ENCODE measurements around the gene OPTC. TPM values are rescaled to one million over a fixed set of nuclear protein-coding genes. Genes with fewer than 3 reads are reported as not detected.

OPTC gene
- total RNA-seq, 1 donor from 2014 or later = not detected

DNA sequence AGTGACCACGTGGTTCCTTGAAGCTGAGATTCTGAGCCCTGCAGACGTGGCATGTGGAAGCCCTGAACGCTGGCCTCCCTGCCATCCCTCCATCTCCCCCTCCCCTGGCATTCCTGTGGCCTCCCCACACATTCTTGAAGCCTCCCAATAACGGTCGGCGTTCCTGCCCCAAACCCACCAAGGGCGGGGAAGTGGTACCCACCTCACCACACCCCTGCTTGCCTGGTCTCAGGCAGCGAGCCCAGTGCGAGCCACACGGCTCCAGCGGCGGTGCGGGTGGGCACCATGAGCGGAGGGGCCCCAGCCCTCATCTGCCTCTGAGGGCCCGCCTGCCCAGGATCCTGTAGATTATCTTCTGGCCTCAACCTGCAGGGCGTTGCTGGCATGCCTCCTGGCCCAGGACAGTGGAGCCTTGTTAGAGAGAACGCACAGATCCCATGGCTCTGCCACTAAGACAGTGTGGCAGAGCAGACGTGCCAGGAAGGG lies 38.9 kb upstream of the OPTC start:
- DNase-seq (ENCODE audit: extremely low spot score, unreplicated experiment) = peak; percentile 81
- Mint-ChIP-seq H3K36me3 (ENCODE audit: unreplicated experiment) (no peaks in the 10 kb centered on the region), H3K27ac (ENCODE audit: unreplicated experiment) (no peak overlapping the region), H3K4me1 (ENCODE audit: unreplicated experiment) (peaks cover 45% of the 10 kb centered on the region), H3K4me3 (ENCODE audit: unreplicated experiment) (no peak overlapping the region), H3K27me3 (ENCODE audit: unreplicated experiment) (no peaks in the 10 kb centered on the region), H3K9me3 (ENCODE audit: unreplicated experiment) (no peaks in the 10 kb centered on the region)
- TF ChIP-seq, protein P1, sequence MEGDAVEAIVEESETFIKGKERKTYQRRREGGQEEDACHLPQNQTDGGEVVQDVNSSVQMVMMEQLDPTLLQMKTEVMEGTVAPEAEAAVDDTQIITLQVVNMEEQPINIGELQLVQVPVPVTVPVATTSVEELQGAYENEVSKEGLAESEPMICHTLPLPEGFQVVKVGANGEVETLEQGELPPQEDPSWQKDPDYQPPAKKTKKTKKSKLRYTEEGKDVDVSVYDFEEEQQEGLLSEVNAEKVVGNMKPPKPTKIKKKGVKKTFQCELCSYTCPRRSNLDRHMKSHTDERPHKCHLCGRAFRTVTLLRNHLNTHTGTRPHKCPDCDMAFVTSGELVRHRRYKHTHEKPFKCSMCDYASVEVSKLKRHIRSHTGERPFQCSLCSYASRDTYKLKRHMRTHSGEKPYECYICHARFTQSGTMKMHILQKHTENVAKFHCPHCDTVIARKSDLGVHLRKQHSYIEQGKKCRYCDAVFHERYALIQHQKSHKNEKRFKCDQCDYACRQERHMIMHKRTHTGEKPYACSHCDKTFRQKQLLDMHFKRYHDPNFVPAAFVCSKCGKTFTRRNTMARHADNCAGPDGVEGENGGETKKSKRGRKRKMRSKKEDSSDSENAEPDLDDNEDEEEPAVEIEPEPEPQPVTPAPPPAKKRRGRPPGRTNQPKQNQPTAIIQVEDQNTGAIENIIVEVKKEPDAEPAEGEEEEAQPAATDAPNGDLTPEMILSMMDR (IDR thresholded peaks at IDR 0.05) = no peak

DNA sequence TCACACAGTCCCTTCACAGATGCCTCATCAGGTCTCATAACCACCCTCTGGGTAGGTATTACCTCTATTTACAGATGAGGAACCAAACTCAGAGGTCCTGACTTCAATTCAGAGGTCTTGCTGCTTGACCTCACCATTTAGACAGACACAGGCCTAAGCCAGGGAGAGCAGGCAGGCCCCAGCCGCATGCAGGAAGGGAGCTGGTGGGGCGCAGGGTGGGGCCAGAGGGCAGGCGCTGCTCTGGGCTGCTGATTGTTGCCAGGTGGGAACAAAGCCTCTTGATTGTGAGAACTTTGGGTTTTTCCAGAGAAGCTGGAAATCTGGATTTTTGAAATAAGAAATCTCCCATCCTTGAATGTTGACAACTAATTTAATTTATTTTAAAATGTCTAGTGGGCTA lies 38.2 kb upstream of the OPTC start:
- peak; percentile 78 for DNase-seq (ENCODE audit: extremely low spot score, unreplicated experiment)
- Mint-ChIP-seq H3K9me3 (ENCODE audit: unreplicated experiment) (no peaks in the 10 kb centered on the region), H3K36me3 (ENCODE audit: unreplicated experiment) (no peaks in the 10 kb centered on the region), H3K27me3 (ENCODE audit: unreplicated experiment) (no peaks in the 10 kb centered on the region), H3K27ac (ENCODE audit: unreplicated experiment) (no peak overlapping the region), H3K4me3 (ENCODE audit: unreplicated experiment) (no peak overlapping the region), H3K4me1 (ENCODE audit: unreplicated experiment) (peaks cover 38% of the 10 kb centered on the region)
- TF ChIP-seq, protein P1 (IDR thresholded peaks at IDR 0.05) = no peak

DNA sequence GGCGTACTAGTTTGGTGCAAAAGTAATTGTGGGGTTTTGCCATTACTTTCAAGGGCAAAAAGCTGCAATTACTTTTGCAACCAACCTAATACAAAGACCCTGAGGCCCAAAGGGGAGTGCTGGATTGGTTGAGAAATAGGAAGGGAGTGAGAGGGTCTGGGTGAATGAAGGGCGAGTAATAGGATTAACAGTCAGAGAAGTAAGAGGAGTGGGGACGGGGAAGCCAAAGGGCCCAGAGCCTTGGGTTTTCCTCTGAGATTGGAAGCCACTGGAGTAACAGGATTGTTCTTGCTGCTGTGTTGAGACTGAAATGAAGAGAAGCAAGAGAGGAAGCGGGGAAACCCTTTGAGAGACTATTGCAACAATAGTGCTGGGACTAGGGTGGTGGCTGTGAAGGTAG lies 37.4 kb upstream of the OPTC start:
- no peaks in the 10 kb centered on the region for H3K27me3 Mint-ChIP-seq (ENCODE audit: unreplicated experiment)
- TF ChIP-seq, protein P1 (IDR thresholded peaks at IDR 0.05) = no peak
- H3K4me1 Mint-ChIP-seq (ENCODE audit: unreplicated experiment) = peaks cover 36% of the 10 kb centered on the region
- no peak for DNase-seq (ENCODE audit: extremely low spot score, unreplicated experiment)
- H3K4me3 Mint-ChIP-seq (ENCODE audit: unreplicated experiment) = no peak overlapping the region
- no peak overlapping the region for H3K27ac Mint-ChIP-seq (ENCODE audit: unreplicated experiment)
- no peaks in the 10 kb centered on the region for H3K9me3 Mint-ChIP-seq (ENCODE audit: unreplicated experiment)
- H3K36me3 Mint-ChIP-seq (ENCODE audit: unreplicated experiment) = no peaks in the 10 kb centered on the region

DNA sequence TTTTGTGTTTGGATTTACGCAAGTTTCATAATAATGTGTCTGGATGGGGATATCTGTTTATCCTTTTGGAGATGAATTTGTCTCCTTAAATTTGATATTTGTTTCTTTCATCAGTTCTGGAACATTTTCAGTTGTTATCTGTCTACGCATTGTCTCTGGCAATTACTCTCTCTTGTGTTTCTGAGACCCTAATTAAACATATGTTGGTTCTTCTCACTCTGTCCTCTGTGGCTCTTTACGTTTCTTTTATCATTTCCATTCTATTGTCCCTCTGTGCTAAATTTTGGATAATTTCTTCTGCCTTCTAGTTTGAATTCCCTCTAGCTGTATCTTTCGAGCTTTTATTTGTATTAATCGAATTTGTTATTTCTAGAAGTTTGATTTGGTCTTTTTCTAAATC lies 35.9 kb upstream of the OPTC start:
- Mint-ChIP-seq H3K27me3 (ENCODE audit: unreplicated experiment) (no peaks in the 10 kb centered on the region), H3K4me1 (ENCODE audit: unreplicated experiment) (peaks cover 25% of the 10 kb centered on the region), H3K4me3 (ENCODE audit: unreplicated experiment) (no peak overlapping the region), H3K9me3 (ENCODE audit: unreplicated experiment) (no peaks in the 10 kb centered on the region), H3K36me3 (ENCODE audit: unreplicated experiment) (no peaks in the 10 kb centered on the region), H3K27ac (ENCODE audit: unreplicated experiment) (no peak overlapping the region)
- DNase-seq (ENCODE audit: extremely low spot score, unreplicated experiment) = no peak
- TF ChIP-seq, protein P1 (IDR thresholded peaks at IDR 0.05) = no peak

DNA sequence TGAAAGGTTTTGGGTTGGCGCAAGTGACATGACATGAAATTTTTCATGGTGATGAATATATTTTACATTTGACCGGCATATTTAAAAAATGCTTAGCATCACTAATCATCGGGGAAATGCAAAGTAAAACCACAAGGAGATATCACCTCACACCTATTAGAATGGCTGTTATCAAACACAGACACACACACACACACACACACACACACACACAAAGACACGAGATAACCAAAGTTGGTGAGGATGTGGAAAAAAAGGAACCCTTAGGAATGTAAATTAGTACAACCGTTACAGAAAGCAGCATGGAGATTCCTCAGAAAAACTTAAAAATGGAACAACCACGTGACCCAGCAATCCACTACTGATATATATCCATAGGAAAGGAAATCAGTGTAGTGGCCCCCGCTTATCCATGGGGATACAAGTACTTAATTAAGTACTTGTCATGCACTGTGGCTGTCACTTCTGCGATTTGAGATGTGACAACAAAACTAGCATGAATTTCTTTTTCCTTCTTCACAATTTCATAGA lies 34.2 kb upstream of the OPTC start:
- Mint-ChIP-seq H3K27me3 (ENCODE audit: unreplicated experiment) (no peaks in the 10 kb centered on the region), H3K27ac (ENCODE audit: unreplicated experiment) (no peak overlapping the region), H3K4me3 (ENCODE audit: unreplicated experiment) (no peak overlapping the region), H3K4me1 (ENCODE audit: unreplicated experiment) (peaks cover 29% of the 10 kb centered on the region), H3K36me3 (ENCODE audit: unreplicated experiment) (no peaks in the 10 kb centered on the region), H3K9me3 (ENCODE audit: unreplicated experiment) (no peaks in the 10 kb centered on the region)
- no peak for DNase-seq (ENCODE audit: extremely low spot score, unreplicated experiment)
- TF ChIP-seq, protein P1 (IDR thresholded peaks at IDR 0.05) = no peak
